ENCODE results near the gene PHF21B. TPM values are rescaled to one million over a fixed set of nuclear protein-coding genes. Genes with fewer than 3 reads are reported as not detected.

The PHF21B gene
- polyA plus RNA-seq, 4 donors: 0.09 to 0.16 TPM; not detected in 2

DNA sequence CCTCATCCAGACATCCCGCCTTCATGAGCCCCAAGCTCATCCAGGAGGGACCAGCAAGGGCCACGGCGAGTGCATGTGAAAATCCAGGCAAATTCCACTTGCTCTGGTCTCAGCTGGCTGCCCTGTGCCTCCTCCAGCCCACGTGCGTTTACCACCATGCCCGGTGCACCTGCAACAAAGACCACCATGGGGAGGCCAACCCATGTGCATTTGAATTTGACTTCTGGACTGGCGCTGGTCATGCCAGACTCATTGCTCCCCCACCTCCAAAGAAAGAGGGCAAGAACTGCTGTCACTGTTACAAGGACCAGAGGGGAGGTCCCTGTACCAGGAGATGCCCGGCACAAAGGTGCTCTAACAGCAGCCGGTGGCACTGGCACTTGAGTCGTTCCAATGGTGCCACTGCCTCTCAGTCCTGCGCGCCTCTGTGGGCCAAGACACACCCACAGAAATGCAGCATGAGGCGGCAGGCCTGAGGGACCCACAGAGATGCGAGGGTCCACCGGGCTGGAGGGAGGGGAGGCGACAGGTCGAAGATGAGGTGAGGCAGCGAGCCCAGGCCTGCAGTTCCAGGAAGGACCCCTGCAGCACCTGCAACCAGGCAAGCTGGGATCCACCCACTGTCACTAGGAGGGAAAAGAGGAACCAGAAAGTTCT lies 80.3 kb downstream of the PHF21B start:
- Histone ChIP-seq H3K27ac (ENCODE audit: low read depth in 1 of 3, low read length in 2 of 3) (no peak overlapping the region), H3K36me3 (ENCODE audit: control insufficient read depth in 3 of 3, insufficient read depth in 2 of 3, low read depth in 1 of 3, low read length in 3 of 3) (no peaks in the 10 kb centered on the region), H3K4me3 (ENCODE audit: low read depth in 1 of 3, low read length in 3 of 3) (no peak overlapping the region), H3K9me3 (ENCODE audit: control insufficient read depth in 2 of 2, insufficient read depth in 1 of 2, low read depth in 1 of 2, low read length in 1 of 2) (peaks cover 0 to 2% of the 10 kb centered on the region in 2 donors), H3K27me3 (ENCODE audit: control insufficient read depth in 3 of 3, insufficient read depth in 3 of 3, low read length in 3 of 3) (no peaks in the 10 kb centered on the region), H3K4me1 (ENCODE audit: control insufficient read depth in 3 of 3, insufficient read depth in 2 of 3, low read depth in 1 of 3, low read length in 2 of 3) (no peaks in the 10 kb centered on the region)
- DNase-seq (no peak), FAIRE-seq (no peak)
- whole genome bisulfite sequencing, 3 donors: 87 to 92% (median 88%) methylated on average over 17 to 18 of the region's 18 CpGs

DNA sequence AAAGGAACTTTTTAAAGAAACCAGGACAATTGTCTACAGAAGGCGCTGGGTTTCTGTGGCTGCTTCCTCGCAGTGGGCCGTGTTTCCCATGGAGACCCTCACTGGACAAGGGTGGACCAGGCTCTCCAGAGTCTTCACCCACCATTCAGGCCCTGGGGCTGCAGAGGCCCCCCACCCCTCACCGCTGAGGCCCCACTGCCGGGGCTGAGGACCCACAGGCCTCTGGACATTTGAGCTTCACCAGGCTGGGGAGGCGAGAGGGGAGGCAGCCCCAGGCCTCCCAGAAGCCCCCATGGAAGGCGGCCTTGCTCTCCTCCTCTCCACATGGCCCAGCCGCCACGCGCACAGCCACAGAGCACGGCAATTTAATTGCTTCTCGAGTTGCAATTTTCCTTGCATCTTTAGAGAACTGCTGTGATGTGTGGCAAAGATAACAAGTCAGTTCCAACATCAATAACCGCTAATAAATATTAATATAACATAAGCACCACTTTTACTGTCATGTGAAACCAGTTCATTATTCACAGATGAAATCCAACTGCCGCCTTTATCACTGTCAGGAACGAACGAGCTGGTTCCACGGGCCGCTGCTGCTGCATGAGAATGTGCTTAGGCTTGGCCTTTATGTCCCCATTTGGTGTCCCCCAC lies 81.0 kb downstream of the PHF21B start:
- FAIRE-seq (no peak), DNase-seq (no peak)
- H3K27me3 ChIP-seq (ENCODE audit: control insufficient read depth in 3 of 3, insufficient read depth in 3 of 3, low read length in 3 of 3): no peaks in the 10 kb centered on the region
- 86 to 88% (median 87%) methylated on average over 18 of the region's 18 CpGs for WGBS, 3 donors
- no peaks in the 10 kb centered on the region for H3K36me3 ChIP-seq (ENCODE audit: control insufficient read depth in 3 of 3, insufficient read depth in 2 of 3, low read depth in 1 of 3, low read length in 3 of 3)
- H3K27ac ChIP-seq (ENCODE audit: low read depth in 1 of 3, low read length in 2 of 3): no peak overlapping the region
- H3K4me3 ChIP-seq (ENCODE audit: low read depth in 1 of 3, low read length in 3 of 3): no peak overlapping the region
- H3K9me3 ChIP-seq (ENCODE audit: control insufficient read depth in 2 of 2, insufficient read depth in 1 of 2, low read depth in 1 of 2, low read length in 1 of 2): peaks cover 0 to 5% of the 10 kb centered on the region in 2 donors
- no peaks in the 10 kb centered on the region for H3K4me1 ChIP-seq (ENCODE audit: control insufficient read depth in 3 of 3, insufficient read depth in 2 of 3, low read depth in 1 of 3, low read length in 2 of 3)

DNA sequence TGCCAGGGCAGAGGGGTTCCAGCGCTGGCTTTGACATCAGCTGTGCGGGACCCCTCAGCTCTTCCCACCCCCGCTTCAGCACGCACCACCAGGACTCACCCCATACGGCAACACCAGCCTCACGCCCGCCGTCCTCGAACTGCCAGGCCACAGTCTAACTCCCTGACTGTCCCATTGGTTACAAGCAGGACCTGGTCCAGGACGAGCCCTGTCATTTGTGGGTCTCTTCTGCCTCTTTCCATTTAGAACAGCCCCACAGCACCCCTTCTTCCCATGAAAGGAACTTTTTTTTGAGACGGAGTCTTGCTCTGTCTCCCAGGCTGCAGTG lies 81.7 kb downstream of the PHF21B start:
- Histone ChIP-seq H3K36me3 (ENCODE audit: control insufficient read depth in 3 of 3, insufficient read depth in 2 of 3, low read depth in 1 of 3, low read length in 3 of 3) (no peaks in the 10 kb centered on the region), H3K27ac (ENCODE audit: low read depth in 1 of 3, low read length in 2 of 3) (no peak overlapping the region), H3K4me3 (ENCODE audit: low read depth in 1 of 3, low read length in 3 of 3) (no peak overlapping the region), H3K4me1 (ENCODE audit: control insufficient read depth in 3 of 3, insufficient read depth in 2 of 3, low read depth in 1 of 3, low read length in 2 of 3) (no peaks in the 10 kb centered on the region), H3K27me3 (ENCODE audit: control insufficient read depth in 3 of 3, insufficient read depth in 3 of 3, low read length in 3 of 3) (no peaks in the 10 kb centered on the region), H3K9me3 (ENCODE audit: control insufficient read depth in 2 of 2, insufficient read depth in 1 of 2, low read depth in 1 of 2, low read length in 1 of 2) (peaks cover 0 to 5% of the 10 kb centered on the region in 2 donors)
- FAIRE-seq (no peak), DNase-seq (no peak)
- WGBS, 3 donors: 76 to 84% (median 78%) methylated on average over 11 of the region's 11 CpGs

DNA sequence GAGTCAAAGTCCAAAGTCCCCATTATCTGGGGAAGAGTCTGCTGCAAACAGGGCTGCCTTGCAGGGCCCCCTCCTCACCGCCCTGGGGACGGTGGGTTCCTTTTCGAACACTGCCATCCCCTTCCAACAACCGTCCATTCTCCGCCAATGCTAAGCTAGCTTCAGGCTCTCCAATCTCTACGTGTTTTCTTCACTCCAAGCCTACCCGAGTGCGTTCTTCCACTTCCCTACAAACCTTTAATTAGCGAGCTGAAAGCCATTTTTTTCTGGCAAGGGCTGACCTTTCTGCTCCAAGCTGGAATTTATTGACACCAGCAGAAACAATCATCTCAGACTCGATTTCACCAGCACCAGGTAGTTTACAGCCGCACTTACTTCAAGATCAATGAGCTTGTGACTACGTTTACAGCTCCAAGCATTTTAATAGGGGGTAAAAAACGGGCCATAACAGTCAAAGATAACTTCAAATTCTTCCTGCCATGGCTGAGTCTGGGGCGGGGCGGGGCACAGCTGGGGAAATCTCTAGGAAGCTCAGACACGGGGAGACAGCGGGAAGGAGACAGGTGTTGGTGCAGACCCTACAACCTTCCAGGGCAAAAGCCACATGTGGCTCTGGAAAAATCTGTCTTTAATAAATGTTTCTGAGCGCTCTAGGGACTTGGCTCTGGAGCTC lies 82.2 kb downstream of the PHF21B start:
- DNase-seq (peak in 1 of 2 donors; percentile 40), FAIRE-seq (no peak)
- no peaks in the 10 kb centered on the region for H3K4me1 ChIP-seq (ENCODE audit: control insufficient read depth in 3 of 3, insufficient read depth in 2 of 3, low read depth in 1 of 3, low read length in 2 of 3)
- no peak overlapping the region for H3K4me3 ChIP-seq (ENCODE audit: low read depth in 1 of 3, low read length in 3 of 3)
- H3K27me3 ChIP-seq (ENCODE audit: control insufficient read depth in 3 of 3, insufficient read depth in 3 of 3, low read length in 3 of 3): no peaks in the 10 kb centered on the region
- H3K9me3 ChIP-seq (ENCODE audit: control insufficient read depth in 2 of 2, insufficient read depth in 1 of 2, low read depth in 1 of 2, low read length in 1 of 2): peaks cover 0 to 5% of the 10 kb centered on the region in 2 donors
- 34 to 60% (median 40%) methylated on average over 18 of the region's 18 CpGs for WGBS, 3 donors
- no peak overlapping the region for H3K27ac ChIP-seq (ENCODE audit: low read depth in 1 of 3, low read length in 2 of 3)
- H3K36me3 ChIP-seq (ENCODE audit: control insufficient read depth in 3 of 3, insufficient read depth in 2 of 3, low read depth in 1 of 3, low read length in 3 of 3): no peaks in the 10 kb centered on the region

DNA sequence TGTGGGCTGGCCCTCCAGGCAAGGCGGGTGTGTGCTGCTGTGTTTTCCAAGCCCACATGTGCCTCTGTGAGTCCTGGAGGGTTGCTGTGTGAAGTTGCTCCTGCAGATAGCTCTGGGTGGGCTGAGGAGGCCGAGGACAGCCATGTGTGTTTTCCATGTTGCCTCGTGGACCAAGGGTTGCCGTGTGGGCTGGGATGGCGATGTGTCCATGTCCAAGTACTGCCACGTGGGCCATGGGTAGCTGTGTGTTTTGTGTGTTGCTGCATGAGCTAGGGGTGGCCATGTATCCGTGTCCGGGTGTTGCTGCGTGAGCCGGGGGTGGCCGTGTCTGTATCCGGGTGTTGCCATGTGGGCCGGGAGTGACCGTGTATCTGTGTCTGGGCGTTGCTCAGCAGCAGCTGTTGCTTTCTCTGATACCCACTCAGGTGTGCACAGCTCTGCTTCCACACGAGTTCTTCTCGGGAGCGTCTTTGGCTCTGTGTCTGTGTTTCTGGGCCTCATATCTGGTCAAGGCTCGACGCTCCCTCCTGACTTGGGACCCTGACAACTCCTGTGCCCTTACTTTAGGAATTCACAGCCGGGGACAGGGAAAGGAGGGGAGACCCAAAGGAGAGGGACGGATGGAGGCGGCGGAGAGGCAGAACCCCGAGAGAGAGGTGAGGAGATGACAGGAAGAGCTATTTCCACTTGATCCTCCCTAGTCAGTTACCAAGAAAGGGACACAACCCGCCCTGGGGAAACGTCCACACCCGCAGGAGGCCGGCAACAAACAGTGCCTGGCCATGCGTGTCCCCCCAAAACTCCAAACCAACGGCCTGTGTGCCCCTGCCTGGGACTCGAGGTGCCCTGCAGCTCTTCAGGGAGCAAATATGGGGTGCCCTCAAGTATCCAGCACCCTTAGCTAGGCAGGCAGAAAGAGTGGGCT lies 83.1 kb downstream of the PHF21B start:
- Histone ChIP-seq H3K4me1 (ENCODE audit: control insufficient read depth in 3 of 3, insufficient read depth in 2 of 3, low read depth in 1 of 3, low read length in 2 of 3) (no peaks in the 10 kb centered on the region), H3K27me3 (ENCODE audit: control insufficient read depth in 3 of 3, insufficient read depth in 3 of 3, low read length in 3 of 3) (no peaks in the 10 kb centered on the region), H3K27ac (ENCODE audit: low read depth in 1 of 3, low read length in 2 of 3) (no peak overlapping the region), H3K36me3 (ENCODE audit: control insufficient read depth in 3 of 3, insufficient read depth in 2 of 3, low read depth in 1 of 3, low read length in 3 of 3) (no peaks in the 10 kb centered on the region), H3K9me3 (ENCODE audit: control insufficient read depth in 2 of 2, insufficient read depth in 1 of 2, low read depth in 1 of 2, low read length in 1 of 2) (peaks cover 0 to 5% of the 10 kb centered on the region in 2 donors), H3K4me3 (ENCODE audit: low read depth in 1 of 3, low read length in 3 of 3) (no peak overlapping the region)
- 76 to 87% (median 82%) methylated on average over 32 of the region's 32 CpGs for WGBS, 3 donors
- no peak for DNase-seq
- no peak for FAIRE-seq

DNA sequence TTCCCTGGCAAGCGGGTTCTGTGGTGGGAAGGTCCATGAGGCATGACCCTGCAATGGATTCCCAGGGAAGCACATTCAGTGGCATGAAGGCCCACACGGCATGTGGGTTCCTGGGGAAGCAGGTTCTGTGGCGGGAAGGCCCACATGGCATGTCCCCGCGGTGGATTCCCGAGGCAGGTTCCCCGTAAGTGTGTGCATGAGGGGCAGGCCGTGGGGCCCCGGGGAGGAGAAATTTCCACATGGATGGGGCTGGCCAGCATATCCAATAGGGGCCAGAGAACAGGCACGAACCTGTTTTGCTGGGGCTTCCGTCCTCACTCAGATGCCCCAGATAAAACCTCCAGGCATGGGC lies 83.7 kb downstream of the PHF21B start:
- H3K4me1 ChIP-seq (ENCODE audit: control insufficient read depth in 3 of 3, insufficient read depth in 2 of 3, low read depth in 1 of 3, low read length in 2 of 3): no peaks in the 10 kb centered on the region
- WGBS, 3 donors: 84 to 86% (median 84%) methylated on average over 9 to 11 of the region's 11 CpGs
- no peak for FAIRE-seq
- DNase-seq: no peak
- no peaks in the 10 kb centered on the region for H3K27me3 ChIP-seq (ENCODE audit: control insufficient read depth in 3 of 3, insufficient read depth in 3 of 3, low read length in 3 of 3)
- H3K4me3 ChIP-seq (ENCODE audit: low read depth in 1 of 3, low read length in 3 of 3): no peak overlapping the region
- peaks cover 0 to 5% of the 10 kb centered on the region in 2 donors for H3K9me3 ChIP-seq (ENCODE audit: control insufficient read depth in 2 of 2, insufficient read depth in 1 of 2, low read depth in 1 of 2, low read length in 1 of 2)
- no peaks in the 10 kb centered on the region for H3K36me3 ChIP-seq (ENCODE audit: control insufficient read depth in 3 of 3, insufficient read depth in 2 of 3, low read depth in 1 of 3, low read length in 3 of 3)
- H3K27ac ChIP-seq (ENCODE audit: low read depth in 1 of 3, low read length in 2 of 3): no peak overlapping the region

DNA sequence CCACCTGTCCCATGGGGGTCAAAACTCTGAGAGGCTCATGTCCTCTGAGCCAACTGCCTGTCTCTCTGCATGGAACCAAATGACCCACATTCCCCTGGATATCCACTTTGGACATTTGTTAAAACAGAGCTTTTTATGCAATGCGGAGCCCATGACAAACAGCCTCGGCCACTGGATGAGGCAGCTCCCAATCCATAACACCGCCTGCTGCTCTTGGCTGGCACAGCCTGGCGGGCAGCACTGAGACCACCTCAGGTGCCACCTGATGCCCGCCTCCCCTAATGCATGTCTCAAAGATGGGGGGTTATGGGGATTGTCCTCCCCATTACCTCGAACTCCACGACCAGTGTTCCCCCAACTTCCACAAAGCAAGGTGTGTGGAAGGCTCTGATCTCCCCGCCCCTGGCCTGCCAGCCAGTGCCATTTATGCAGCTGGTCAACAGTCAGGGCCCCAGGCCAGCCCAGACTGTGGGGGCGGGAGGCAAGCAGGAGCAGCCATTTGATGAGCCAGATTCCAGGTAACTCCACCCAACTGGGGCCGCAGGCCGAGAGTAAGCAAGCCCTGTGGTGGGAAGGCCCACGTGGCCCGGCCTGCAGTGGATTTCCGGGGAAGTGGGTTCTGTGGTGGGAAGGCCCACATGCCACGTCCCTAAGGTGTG lies 84.2 kb downstream of the PHF21B start:
- FAIRE-seq: no peak
- no peak overlapping the region for H3K27ac ChIP-seq (ENCODE audit: low read depth in 1 of 3, low read length in 2 of 3)
- WGBS, 3 donors: 75 to 84% (median 78%) methylated on average over 15 of the region's 15 CpGs
- H3K36me3 ChIP-seq (ENCODE audit: control insufficient read depth in 3 of 3, insufficient read depth in 2 of 3, low read depth in 1 of 3, low read length in 3 of 3): no peaks in the 10 kb centered on the region
- H3K4me1 ChIP-seq (ENCODE audit: control insufficient read depth in 3 of 3, insufficient read depth in 2 of 3, low read depth in 1 of 3, low read length in 2 of 3): no peaks in the 10 kb centered on the region
- no peak overlapping the region for H3K4me3 ChIP-seq (ENCODE audit: low read depth in 1 of 3, low read length in 3 of 3)
- DNase-seq: no peak
- H3K9me3 ChIP-seq (ENCODE audit: control insufficient read depth in 2 of 2, insufficient read depth in 1 of 2, low read depth in 1 of 2, low read length in 1 of 2): peaks cover 0 to 5% of the 10 kb centered on the region in 2 donors
- H3K27me3 ChIP-seq (ENCODE audit: control insufficient read depth in 3 of 3, insufficient read depth in 3 of 3, low read length in 3 of 3): no peaks in the 10 kb centered on the region

DNA sequence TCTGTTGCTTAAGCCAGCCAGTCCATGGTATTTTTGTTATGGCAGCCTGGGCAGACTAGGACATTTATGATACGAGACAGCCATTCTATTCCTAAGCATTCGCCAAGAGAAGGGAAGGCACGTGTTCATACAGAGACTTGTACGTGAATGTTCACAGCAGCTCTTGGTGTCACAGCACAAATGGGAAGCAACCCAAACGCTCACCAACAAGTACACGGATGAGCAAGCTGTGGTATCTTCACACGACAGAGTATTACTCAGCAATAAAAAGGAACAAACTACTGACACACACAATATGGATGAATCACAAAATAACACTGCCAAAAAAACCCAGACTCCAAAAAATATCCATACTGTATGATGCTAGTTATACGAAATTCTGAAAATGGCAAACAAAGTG lies 85.1 kb downstream of the PHF21B start:
- 65 to 84% (median 83%) methylated on average over 8 of the region's 8 CpGs for WGBS, 3 donors
- Histone ChIP-seq H3K4me3 (ENCODE audit: low read depth in 1 of 3, low read length in 3 of 3) (no peak overlapping the region), H3K36me3 (ENCODE audit: control insufficient read depth in 3 of 3, insufficient read depth in 2 of 3, low read depth in 1 of 3, low read length in 3 of 3) (no peaks in the 10 kb centered on the region), H3K9me3 (ENCODE audit: control insufficient read depth in 2 of 2, insufficient read depth in 1 of 2, low read depth in 1 of 2, low read length in 1 of 2) (peaks cover 0 to 5% of the 10 kb centered on the region in 2 donors), H3K27ac (ENCODE audit: low read depth in 1 of 3, low read length in 2 of 3) (no peak overlapping the region), H3K4me1 (ENCODE audit: control insufficient read depth in 3 of 3, insufficient read depth in 2 of 3, low read depth in 1 of 3, low read length in 2 of 3) (no peaks in the 10 kb centered on the region), H3K27me3 (ENCODE audit: control insufficient read depth in 3 of 3, insufficient read depth in 3 of 3, low read length in 3 of 3) (no peaks in the 10 kb centered on the region)
- FAIRE-seq: no peak
- no peak for DNase-seq

Measured in small intestine (tissue), 7 donors.